ENCODE results near the gene GBF1.

GRCh38 chr10:102342458-102342857 is 97.1 kb downstream of the GBF1 start:
- TF ChIP-seq EP300 (IDR thresholded peaks at IDR 0.05; ENCODE audit: borderline replicate concordance in 1 of 2, low read depth in 1 of 2, low read length in 1 of 2) (no peak), RAD21 (IDR thresholded peaks at IDR 0.05; ENCODE audit: low read length) (no peak), CTCF (IDR thresholded peaks at IDR 0.05) (no peak), MXI1 (IDR thresholded peaks at IDR 0.05; ENCODE audit: low read depth, low read length) (no peak), YY1 (IDR thresholded peaks at IDR 0.05; ENCODE audit: low read depth) (no peak), POLR2AphosphoS5 (IDR thresholded peaks at IDR 0.05; ENCODE audit: low read depth, low read length) (no peak), USF1 (IDR thresholded peaks at IDR 0.05; ENCODE audit: borderline replicate concordance, low read depth) (no peak), MEF2A (IDR thresholded peaks at IDR 0.05; ENCODE audit: borderline replicate concordance, low read depth) (no peak), NRF1 (IDR thresholded peaks at IDR 0.05; ENCODE audit: low read depth, low read length) (no peak)
